ENCODE measurements around the gene TNS3. TPM values are rescaled to one million over a fixed set of nuclear protein-coding genes. Genes with fewer than 3 reads are reported as not detected.
A peak's percentile ranks its signal among the peaks of the same experiment; 100 is the strongest.

The TNS3 gene
- total RNA-seq, 4 donors from 2014 or later, result 70.9 to 112 (median 98.6) TPM

DNA sequence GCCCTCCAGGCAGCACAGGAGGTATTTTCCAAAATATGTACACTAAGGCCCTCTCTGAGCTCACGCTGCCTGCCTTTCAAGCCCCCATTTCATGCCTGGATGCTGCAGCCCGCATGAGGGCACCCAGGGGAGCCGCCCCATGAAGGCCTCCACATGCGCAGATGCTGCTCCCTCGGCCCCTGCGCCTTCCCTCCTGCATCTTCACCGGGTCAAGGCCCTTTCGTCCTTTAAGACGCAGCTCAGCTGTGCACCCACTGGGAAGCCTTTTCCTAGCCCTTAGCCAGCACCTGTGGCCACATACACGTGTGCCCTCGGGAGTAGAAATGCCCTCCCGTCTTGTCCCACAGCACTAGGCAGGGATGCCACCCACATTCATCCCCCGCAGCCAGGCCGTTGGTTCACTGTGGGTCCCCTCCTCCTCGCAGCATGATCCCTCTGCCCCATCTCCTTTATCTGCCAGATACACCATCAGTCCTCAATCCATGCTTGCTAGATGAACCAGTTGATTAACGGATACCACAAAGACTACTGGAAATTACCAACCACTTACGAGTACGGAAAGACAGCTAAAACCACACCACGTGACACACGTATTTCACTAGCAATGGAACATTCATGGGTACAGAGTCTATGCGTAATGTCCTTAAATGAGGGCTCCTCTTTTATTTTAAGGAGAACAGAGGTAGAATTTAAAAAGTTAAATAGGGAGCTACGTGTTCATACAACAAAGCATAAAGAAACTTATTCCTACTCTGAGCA is 278.0 kb downstream of the TNS3 start:
- TF ChIP-seq, protein P1, sequence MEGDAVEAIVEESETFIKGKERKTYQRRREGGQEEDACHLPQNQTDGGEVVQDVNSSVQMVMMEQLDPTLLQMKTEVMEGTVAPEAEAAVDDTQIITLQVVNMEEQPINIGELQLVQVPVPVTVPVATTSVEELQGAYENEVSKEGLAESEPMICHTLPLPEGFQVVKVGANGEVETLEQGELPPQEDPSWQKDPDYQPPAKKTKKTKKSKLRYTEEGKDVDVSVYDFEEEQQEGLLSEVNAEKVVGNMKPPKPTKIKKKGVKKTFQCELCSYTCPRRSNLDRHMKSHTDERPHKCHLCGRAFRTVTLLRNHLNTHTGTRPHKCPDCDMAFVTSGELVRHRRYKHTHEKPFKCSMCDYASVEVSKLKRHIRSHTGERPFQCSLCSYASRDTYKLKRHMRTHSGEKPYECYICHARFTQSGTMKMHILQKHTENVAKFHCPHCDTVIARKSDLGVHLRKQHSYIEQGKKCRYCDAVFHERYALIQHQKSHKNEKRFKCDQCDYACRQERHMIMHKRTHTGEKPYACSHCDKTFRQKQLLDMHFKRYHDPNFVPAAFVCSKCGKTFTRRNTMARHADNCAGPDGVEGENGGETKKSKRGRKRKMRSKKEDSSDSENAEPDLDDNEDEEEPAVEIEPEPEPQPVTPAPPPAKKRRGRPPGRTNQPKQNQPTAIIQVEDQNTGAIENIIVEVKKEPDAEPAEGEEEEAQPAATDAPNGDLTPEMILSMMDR (IDR thresholded peaks at IDR 0.05), result no peak
- DNase-seq (ENCODE audit: low spot score), result no peak
- ATAC-seq (ENCODE audit: low FRiP score), result no peak

DNA sequence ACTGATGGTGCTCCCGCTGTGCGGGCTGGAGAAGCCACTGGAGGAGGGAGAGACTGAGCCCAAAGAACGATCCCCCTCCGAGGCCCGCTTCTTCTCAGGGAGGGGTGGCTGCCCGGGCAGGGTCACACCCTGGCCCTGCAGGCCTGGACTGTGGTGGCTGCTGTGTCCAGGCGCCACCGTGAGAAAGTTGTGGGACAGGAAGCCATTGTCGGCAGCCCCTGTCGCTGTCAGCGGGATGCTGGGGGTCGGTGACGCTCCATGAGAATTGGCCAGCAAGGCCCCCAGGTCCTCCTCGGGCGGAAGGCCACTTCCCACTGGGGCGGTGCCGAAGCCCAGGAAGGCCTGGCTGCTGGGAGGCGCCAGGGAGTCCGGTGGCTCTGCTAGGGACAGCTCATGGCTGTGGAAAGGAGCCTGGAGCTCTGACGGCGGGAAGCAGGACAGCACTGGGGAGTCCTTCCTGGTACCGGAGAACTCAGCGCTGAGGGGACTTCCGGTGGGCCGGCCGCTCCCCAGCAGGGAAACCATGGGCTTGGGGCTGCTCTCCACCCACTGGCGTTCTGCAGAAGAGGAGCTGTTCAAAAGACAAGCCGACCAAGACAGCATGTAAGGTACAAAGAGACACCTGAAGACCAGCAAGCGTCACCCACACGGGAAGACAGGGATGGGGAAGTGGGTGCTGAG is 278.8 kb downstream of the TNS3 start:
- ATAC-seq (ENCODE audit: low FRiP score), result peak; percentile 30

DNA sequence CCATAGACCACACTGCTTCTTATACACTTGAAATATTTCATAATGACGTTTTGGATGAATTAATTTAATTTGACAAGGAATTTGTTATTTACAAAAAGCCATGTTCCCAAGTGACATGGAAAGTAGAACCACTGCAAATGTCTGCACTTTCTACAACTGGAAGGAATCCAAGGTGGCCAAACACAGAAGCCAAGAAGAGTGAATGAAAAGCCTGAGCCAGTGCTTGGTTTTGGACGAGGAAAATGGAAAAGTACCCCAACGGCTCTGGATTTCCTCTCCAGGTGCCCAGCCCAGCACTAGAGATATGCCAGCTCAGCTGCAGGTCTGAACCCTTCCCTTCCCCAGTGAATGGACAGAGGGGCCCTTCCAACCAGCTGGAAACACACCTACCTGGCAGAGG is 279.4 kb downstream of the TNS3 start:
- ATAC-seq (ENCODE audit: low FRiP score) (no peak), DNase-seq (ENCODE audit: low spot score) (no peak)
- TF ChIP-seq, protein P1 (IDR thresholded peaks at IDR 0.05), result no peak

More for the DNA sequence above, 278.8 kb downstream of the TNS3 start:
- no peak for DNase-seq (ENCODE audit: low spot score)
- TF ChIP-seq, protein P1 (IDR thresholded peaks at IDR 0.05), result no peak

DNA sequence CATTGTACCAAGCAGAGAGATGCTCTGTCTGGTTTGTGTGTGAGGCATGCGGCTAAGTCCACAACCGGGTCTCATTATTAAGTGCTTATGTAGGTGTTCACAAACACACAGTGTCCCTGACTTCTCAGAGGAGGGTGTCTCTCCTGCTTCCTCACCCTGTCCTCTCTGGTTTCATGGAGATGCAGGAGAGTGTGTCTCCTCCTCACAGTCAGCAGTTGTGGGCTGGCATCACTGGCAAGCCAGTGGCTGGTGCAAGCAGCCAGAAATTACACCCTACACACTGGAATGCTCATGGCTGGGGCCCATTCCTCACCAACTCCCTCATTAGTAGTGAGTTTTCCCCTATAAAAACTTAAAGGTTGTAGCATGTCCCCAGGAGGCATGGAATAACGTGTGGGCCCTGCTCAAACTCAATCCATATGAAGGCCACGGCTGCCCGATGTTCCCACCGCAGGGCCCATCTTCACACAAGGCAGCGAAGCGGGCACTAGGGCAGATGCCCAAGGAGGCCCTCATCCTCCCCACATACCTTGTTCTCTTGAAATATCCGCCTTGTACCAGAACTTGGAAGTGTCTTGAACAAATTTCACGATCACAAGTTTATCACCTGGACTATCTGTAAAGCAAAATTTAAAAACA is 280.1 kb downstream of the TNS3 start:
- TF ChIP-seq, protein P1 (IDR thresholded peaks at IDR 0.05), result no peak
- DNase-seq (ENCODE audit: low spot score) (no peak), ATAC-seq (ENCODE audit: low FRiP score) (no peak)

DNA sequence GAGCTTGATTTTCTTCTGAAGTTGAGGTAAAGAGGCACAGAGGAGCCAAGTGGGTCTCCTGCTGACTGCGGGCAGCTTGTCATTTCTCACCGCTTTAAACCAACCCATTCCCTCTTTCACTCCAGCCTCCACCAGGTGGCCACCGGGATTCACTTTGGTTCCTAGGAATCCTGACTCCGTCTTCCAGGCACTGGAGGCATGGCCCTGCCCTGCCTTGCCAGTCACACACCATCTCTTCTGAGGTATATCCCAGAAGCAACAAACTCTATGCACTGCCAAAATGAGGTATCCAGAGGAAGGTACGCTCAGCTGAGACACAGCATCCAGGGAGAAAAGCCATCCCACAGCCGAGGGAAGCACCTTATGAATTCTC is 280.8 kb downstream of the TNS3 start:
- DNase-seq (ENCODE audit: low spot score) (no peak), ATAC-seq (ENCODE audit: low FRiP score) (no peak)
- TF ChIP-seq, protein P1 (IDR thresholded peaks at IDR 0.05), result no peak

DNA sequence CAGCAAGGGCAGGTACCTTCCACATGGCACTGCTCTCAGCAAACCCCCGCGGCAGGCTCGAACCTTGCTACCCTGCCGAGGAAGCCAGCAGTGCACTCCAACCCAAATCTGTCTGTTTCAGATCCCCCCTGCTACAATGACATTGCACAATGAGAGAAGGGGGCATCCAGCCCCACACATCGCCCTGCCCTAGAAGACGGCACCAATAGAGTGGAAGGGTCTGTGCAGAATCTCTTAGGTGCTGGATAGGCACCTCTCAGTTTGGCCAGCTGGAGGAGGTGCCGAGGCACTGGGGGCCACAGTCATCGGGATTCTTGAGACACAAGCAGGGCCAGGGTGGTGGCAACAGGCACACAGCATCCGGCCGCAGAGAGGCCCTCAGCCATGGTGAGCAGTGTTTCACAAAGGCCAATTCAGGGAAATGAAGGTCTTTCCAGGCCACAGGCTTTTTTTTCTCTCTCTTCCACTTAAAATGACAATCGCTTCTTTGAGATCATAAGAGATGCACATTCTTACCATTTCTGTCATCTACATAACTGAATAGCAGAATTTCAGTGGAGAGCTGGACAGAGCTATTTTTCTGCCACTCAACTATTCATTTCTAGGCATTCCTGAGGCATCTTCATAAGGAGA is 281.3 kb downstream of the TNS3 start:
- ATAC-seq (ENCODE audit: low FRiP score) (no peak), DNase-seq (ENCODE audit: low spot score) (no peak)
- TF ChIP-seq, protein P1 (IDR thresholded peaks at IDR 0.05), result no peak

Measured in omental fat pad (tissue), 4 donors.